PC-3 (cell line): Measurements from ENCODE around the gene CDK10. TPM values are rescaled to one million over a fixed set of nuclear protein-coding genes. Genes with fewer than 3 reads are reported as not detected.

Experiments
- ATAC-seq: fragments of 200-7000 bp; cut with Tn5 transposase; 2 replicates; pipeline ENCODE4 v1.9.1; 2020; ENCODE audit warnings: mild to moderate bottlenecking, moderate library complexity
- BruUV-seq: library from RNA; stranded (reverse); fragments of 400-500 nt; replicated peaks from 2 replicates; lab custom pipeline; 2021; lab: Mats Ljungman, UMichigan
- CTCF ChIA-PET: fragments of 300-600 bp; sonication (Branson Sonifier 250); formaldehyde crosslinking; loops from one replicate; lab custom pipeline; 2022; ENCODE audit warnings: antibody characterized with exemption; lab: Charles Lee
- POLR2A ChIA-PET: fragments of 300-600 bp; sonication (Branson Sonifier 250); formaldehyde crosslinking; loops from one replicate; lab custom pipeline; 2022; ENCODE audit warnings: antibody characterized with exemption; ENCODE audit not compliant: unreplicated experiment; lab: Charles Lee
- DNase-seq: peaks from one replicate; pipeline ENCODE4 v3.0.0-alpha.2; 2015
- H2AFZ ChIP-seq: fragments of 300-600 bp; sonication (generic); 2 replicates; pipeline ENCODE4 v1.6.0; 2016; ENCODE audit warnings: antibody characterized with exemption, low read length
- H3F3A ChIP-seq: fragments of 300-600 bp; sonication (generic); one replicate; pipeline ENCODE4 v1.6.0; 2017; ENCODE audit warnings: antibody characterized with exemption, low read length, control low read depth, mild to moderate bottlenecking; ENCODE audit not compliant: unreplicated experiment
- H3K27ac ChIP-seq: fragments of 300-600 bp; sonication (generic); 2 replicates; pipeline ENCODE4 v1.5.1; 2016; ENCODE audit warnings: mild to moderate bottlenecking, low read length
- H3K27me3 ChIP-seq: fragments of 300-600 bp; sonication (generic); 2 replicates; pipeline ENCODE4 v1.6.1; 2016; ENCODE audit warnings: low read length, mixed read lengths
- H3K36me3 ChIP-seq: fragments of 300-600 bp; sonication (generic); 2 replicates; pipeline ENCODE4 v1.6.1; 2016; ENCODE audit warnings: low read depth, mixed run types, low read length, mixed read lengths
- H3K4me1 ChIP-seq: fragments of 300-600 bp; sonication (generic); 2 replicates; pipeline ENCODE4 v1.5.1; 2016; ENCODE audit warnings: low read length; ENCODE audit not compliant: insufficient read depth
- H3K4me2 ChIP-seq: fragments of 300-600 bp; sonication (generic); 2 replicates; pipeline ENCODE4 v1.6.0; 2016; ENCODE audit warnings: low read length
- H3K4me3 ChIP-seq: fragments of 300-600 bp; sonication (generic); 2 replicates; pipeline ENCODE4 v1.5.1; 2016; ENCODE audit warnings: mild to moderate bottlenecking, low read length, mixed read lengths
- H3K79me2 ChIP-seq: fragments of 300-600 bp; sonication (generic); 2 replicates; pipeline ENCODE4 v1.6.1; 2017; ENCODE audit warnings: low read length, mixed read lengths
- H3K9ac ChIP-seq: fragments of 300-600 bp; sonication (generic); 2 replicates; pipeline ENCODE4 v1.6.0; 2016; ENCODE audit warnings: mild to moderate bottlenecking, low read length
- H3K9me2 ChIP-seq: fragments of 300-600 bp; sonication (generic); replicated peaks from 2 replicates; pipeline ENCODE4 v1.6.1; 2016; ENCODE audit warnings: mixed run types, low read length, mixed read lengths
- H3K9me3 ChIP-seq: fragments of 300-600 bp; sonication (generic); 2 replicates; pipeline ENCODE4 v1.6.1; 2016; ENCODE audit warnings: low read length, mixed read lengths
- H4K20me1 ChIP-seq: fragments of 300-600 bp; sonication (generic); 2 replicates; pipeline ENCODE4 v1.6.1; 2016; ENCODE audit warnings: low read length, mixed read lengths
- EZH2 ChIP-seq: fragments of 300-600 bp; sonication (generic); IDR thresholded peaks from one replicate; pipeline ENCODE4 v1.6.1; 2017; ENCODE audit warnings: antibody characterized with exemption, mild to moderate bottlenecking, low read length; ENCODE audit not compliant: unreplicated experiment
- EZH2phosphoT487 ChIP-seq: fragments of 300-600 bp; sonication (generic); IDR thresholded peaks from 2 replicates; pipeline ENCODE4 v1.6.1; 2018; ENCODE audit warnings: mild to moderate bottlenecking, antibody characterized with exemption, low read length, borderline replicate concordance
- intact Hi-C: fragments of 100-400 bp; cut with micrococcal nuclease; formaldehyde crosslinking; loops from 2 replicates; pipeline ENCODE4 v1.9.0; 2023
- total RNA-seq: library from RNA; depleted of rRNA; stranded (reverse); fragments of >200 nt; gene quantifications from 2 replicates; pipeline ENCODE4 v1.2.3, GENCODE V29; 2014
- TF ChIP-seq, protein P1 (sequence below): fragments of 300-600 bp; sonication (generic); conservative IDR thresholded peaks from 2 replicates; pipeline ENCODE4 v1.5.1; 2017; ENCODE audit warnings: antibody characterized with exemption, low read depth, mild to moderate bottlenecking, low read length

CDK10 gene
- total RNA-seq, 1 experiment from 2014 or later = 50.0 TPM

GRCh38 chr16:89643769-89644300, 42.7 kb upstream of the CDK10 start:
- intact Hi-C loops = no loop called here
- ATAC-seq (no peak), DNase-seq (no peak)
- no peak overlapping the region for H3K4me3 ChIP-seq
- H3K79me2 ChIP-seq = no peaks in the 10 kb centered on the region
- BruUV-seq = no TSS peak
- H3K9me2 ChIP-seq = no peaks in the 10 kb centered on the region
- TF ChIP-seq, protein P1, sequence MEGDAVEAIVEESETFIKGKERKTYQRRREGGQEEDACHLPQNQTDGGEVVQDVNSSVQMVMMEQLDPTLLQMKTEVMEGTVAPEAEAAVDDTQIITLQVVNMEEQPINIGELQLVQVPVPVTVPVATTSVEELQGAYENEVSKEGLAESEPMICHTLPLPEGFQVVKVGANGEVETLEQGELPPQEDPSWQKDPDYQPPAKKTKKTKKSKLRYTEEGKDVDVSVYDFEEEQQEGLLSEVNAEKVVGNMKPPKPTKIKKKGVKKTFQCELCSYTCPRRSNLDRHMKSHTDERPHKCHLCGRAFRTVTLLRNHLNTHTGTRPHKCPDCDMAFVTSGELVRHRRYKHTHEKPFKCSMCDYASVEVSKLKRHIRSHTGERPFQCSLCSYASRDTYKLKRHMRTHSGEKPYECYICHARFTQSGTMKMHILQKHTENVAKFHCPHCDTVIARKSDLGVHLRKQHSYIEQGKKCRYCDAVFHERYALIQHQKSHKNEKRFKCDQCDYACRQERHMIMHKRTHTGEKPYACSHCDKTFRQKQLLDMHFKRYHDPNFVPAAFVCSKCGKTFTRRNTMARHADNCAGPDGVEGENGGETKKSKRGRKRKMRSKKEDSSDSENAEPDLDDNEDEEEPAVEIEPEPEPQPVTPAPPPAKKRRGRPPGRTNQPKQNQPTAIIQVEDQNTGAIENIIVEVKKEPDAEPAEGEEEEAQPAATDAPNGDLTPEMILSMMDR = no peak
- no peak for TF ChIP-seq EZH2
- TF ChIP-seq EZH2phosphoT487 = no peak
- H4K20me1 ChIP-seq = no peaks in the 10 kb centered on the region
- no peak overlapping the region for H3K27ac ChIP-seq
- H2AFZ ChIP-seq = no peak overlapping the region
- H3K27me3 ChIP-seq = no peaks in the 10 kb centered on the region
- no peaks in the 10 kb centered on the region for H3K9me3 ChIP-seq
- no peaks in the 10 kb centered on the region for H3K4me1 ChIP-seq
- POLR2A ChIA-PET = no interaction called here
- no peaks in the 10 kb centered on the region for H3F3A ChIP-seq
- no peaks in the 10 kb centered on the region; the same call in 1 of the 2 replicates for H3K36me3 ChIP-seq
- no peak overlapping the region for H3K4me2 ChIP-seq
- CTCF ChIA-PET = no interaction called here
- no peak overlapping the region for H3K9ac ChIP-seq

- ChIA-PET CTCF (no interaction called here), POLR2A (no interaction called here)
- no peak overlapping the region for H3K27ac ChIP-seq
- no peaks in the 10 kb centered on the region for H3K9me3 ChIP-seq
- H3K4me1 ChIP-seq = no peaks in the 10 kb centered on the region
- H3F3A ChIP-seq = no peaks in the 10 kb centered on the region
- H3K4me2 ChIP-seq = no peak overlapping the region
- no peak overlapping the region for H2AFZ ChIP-seq
- ATAC-seq (no peak), DNase-seq (no peak)
- no peaks in the 10 kb centered on the region; the same call in 1 of the 2 replicates for H3K36me3 ChIP-seq
- H3K9me2 ChIP-seq = no peaks in the 10 kb centered on the region
- no peaks in the 10 kb centered on the region for H3K27me3 ChIP-seq
- H4K20me1 ChIP-seq = no peaks in the 10 kb centered on the region
- TF ChIP-seq EZH2 = no peak
- TF ChIP-seq, protein P1 = no peak
- TF ChIP-seq EZH2phosphoT487 = no peak
- BruUV-seq = TSS peak; percentile 6
- H3K79me2 ChIP-seq = no peaks in the 10 kb centered on the region
- no peak overlapping the region for H3K9ac ChIP-seq
- intact Hi-C loops = no loop called here
- H3K4me3 ChIP-seq = no peak overlapping the region
These were observed 41.4 kb upstream of the CDK10 start for GRCh38 chr16:89645122-89645521.

GRCh38 chr16:89646270-89646669, 40.2 kb upstream of the CDK10 start:
- BruUV-seq = no TSS peak
- Histone ChIP-seq H3K9me3 (no peaks in the 10 kb centered on the region), H3K4me3 (no peak overlapping the region), H3K4me1 (no peaks in the 10 kb centered on the region), H3K4me2 (no peak overlapping the region), H2AFZ (no peak overlapping the region), H3K79me2 (no peaks in the 10 kb centered on the region), H3K27ac (no peak overlapping the region), H3K9me2 (no peaks in the 10 kb centered on the region), H4K20me1 (no peaks in the 10 kb centered on the region), H3K9ac (no peak overlapping the region), H3K27me3 (no peaks in the 10 kb centered on the region), H3K36me3 (no peaks in the 10 kb centered on the region; the same call in 1 of the 2 replicates), H3F3A (no peaks in the 10 kb centered on the region)
- TF ChIP-seq, protein P1 = no peak
- no peak for TF ChIP-seq EZH2phosphoT487
- no peak for TF ChIP-seq EZH2
- intact Hi-C loops = no loop called here
- CTCF ChIA-PET = no interaction called here
- ATAC-seq (no peak), DNase-seq (no peak)
- POLR2A ChIA-PET = no interaction called here
